Fibroblast of gingiva (primary cell): Measurements from ENCODE around the gene PLAAT1.

Experiments
- DNase-seq: peaks from one replicate; pipeline ENCODE4 v3.0.0-alpha.2; 2011; ENCODE audit warnings: low read depth

The PLAAT1 gene

GRCh38 chr3:193240850-193241706 lies at the start of gene PLAAT1:
Gene PLAAT1 (plus strand): TSS chr3:193241222. CDS start chr3:193255651, 14,429 bp downstream.
- DNase-seq: no peak

- DNase-seq: no peak
Measured at GRCh38 chr3:193194371-193194770, 46.7 kb upstream of the PLAAT1 start.

GRCh38 chr3:193196746-193197145 lies 44.3 kb upstream of the PLAAT1 start:
- no peak for DNase-seq

- no peak for DNase-seq
Measured at GRCh38 chr3:193207290-193208273, 33.4 kb upstream of the PLAAT1 start.

GRCh38 chr3:193210618-193211017 lies 30.4 kb upstream of the PLAAT1 start:
- DNase-seq: no peak

- no peak for DNase-seq
Measured at GRCh38 chr3:193211173-193211572, 29.8 kb upstream of the PLAAT1 start.

- DNase-seq: no peak
Measured at GRCh38 chr3:193211984-193212383, 29.0 kb upstream of the PLAAT1 start.

- no peak for DNase-seq
Measured at GRCh38 chr3:193212844-193213243, 28.2 kb upstream of the PLAAT1 start.

- DNase-seq: no peak
Measured at GRCh38 chr3:193214445-193214844, 26.6 kb upstream of the PLAAT1 start.

- DNase-seq: no peak
Measured at GRCh38 chr3:193225302-193226125, 15.5 kb upstream of the PLAAT1 start.

- DNase-seq: no peak
Measured at GRCh38 chr3:193228206-193228605, 12.8 kb upstream of the PLAAT1 start.

- no peak for DNase-seq
Measured at GRCh38 chr3:193229851-193230420, 11.1 kb upstream of the PLAAT1 start.

- no peak for DNase-seq
Measured at GRCh38 chr3:193230610-193231009, 10.4 kb upstream of the PLAAT1 start.

- no peak for DNase-seq
Measured at GRCh38 chr3:193231201-193231600, 9.8 kb upstream of the PLAAT1 start.

- DNase-seq: no peak
Measured at GRCh38 chr3:193236599-193236998, 4.4 kb upstream of the PLAAT1 start.

- no peak for DNase-seq
Measured at GRCh38 chr3:193237030-193237429, 4.0 kb upstream of the PLAAT1 start.

- no peak for DNase-seq
Measured at GRCh38 chr3:193240436-193240849, 579 bp upstream of the PLAAT1 start.

- DNase-seq: no peak
Measured at GRCh38 chr3:193241716-193242115, 694 bp downstream of the PLAAT1 start.

- DNase-seq: no peak
Measured at GRCh38 chr3:193243571-193243970, 2.5 kb downstream of the PLAAT1 start.

GRCh38 chr3:193248848-193249468 lies 7.9 kb downstream of the PLAAT1 start:
- DNase-seq: no peak

GRCh38 chr3:193250492-193250891 lies 9.5 kb downstream of the PLAAT1 start:
- DNase-seq: no peak
